Stimulated activated CD4-positive, alpha-beta T cell treated with anti-CD3 and anti-CD28 coated beads, Interleukin-4, amount 100 ng/mL, for 1 hour (primary cell): ENCODE measurements around the gene PRKG1.
"Not testable (repeated sequence)": the region's sequence is repeated elsewhere in the genome, so short reads cannot be mapped to it uniquely, and the experiment has no call there.

Source experiments
- DNase-seq: peaks from one replicate; pipeline ENCODE4 v3.0.0-alpha.2; 2020

PRKG1 gene

DNA sequence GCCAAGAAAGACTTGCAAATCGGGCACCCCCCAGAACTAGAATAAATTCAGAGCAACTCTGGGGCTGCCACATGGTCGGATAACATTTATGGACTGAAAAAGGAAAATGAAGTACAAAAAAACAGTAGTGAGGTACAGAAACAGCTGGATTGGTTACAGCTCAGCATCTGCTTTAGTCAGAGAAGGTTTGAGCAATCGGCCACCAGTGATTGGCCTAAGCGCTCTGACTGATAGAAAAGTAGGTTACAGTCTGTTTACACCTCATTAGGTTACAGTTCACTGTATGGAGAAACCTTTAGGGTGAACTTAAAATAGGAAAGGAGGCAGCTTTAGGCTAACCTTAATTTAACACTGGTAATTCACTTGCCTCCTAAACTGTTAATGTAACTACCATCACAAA, 1137.8 kb downstream of the PRKG1 start:
- no peak for DNase-seq

DNA sequence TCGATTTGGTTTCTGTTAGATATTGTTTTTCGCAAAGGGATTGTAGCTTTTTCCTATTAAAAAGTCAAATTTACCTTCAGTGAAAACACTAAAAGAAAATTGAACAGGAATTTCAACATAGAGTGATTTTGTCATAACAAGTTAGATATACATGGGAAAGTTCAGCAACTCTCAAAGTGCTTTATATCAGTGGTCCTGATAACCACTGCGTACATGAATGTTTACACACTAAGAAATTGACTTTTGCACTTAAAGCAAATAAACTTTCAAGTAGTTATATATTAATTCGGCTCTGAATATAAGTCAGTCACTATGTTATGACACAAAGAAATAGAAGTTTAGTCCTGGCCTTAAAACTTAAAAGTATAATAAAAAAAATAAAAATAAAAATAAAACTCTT, 1138.5 kb downstream of the PRKG1 start:
- DNase-seq = no peak

DNA sequence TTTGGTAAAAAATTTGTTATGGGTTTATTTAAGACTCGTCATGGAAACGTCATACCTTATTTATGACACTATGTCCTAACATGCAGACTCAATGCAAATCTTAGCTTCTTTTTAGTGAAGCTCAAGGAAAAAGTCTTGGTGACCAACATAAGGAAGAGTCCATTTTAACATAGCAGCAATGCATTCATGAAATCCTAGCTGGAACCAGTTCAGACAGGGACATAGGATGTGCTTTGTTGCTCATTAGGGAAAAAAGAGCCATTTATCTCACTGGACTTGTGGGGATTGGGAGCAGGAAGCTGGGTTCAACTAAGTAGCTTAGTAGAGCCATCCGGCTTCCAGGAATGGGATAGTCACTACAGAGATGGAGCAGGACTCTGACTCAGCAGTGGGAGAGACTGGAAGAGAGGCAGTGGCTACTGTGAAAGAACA, 1139.0 kb downstream of the PRKG1 start:
- no peak for DNase-seq

DNA sequence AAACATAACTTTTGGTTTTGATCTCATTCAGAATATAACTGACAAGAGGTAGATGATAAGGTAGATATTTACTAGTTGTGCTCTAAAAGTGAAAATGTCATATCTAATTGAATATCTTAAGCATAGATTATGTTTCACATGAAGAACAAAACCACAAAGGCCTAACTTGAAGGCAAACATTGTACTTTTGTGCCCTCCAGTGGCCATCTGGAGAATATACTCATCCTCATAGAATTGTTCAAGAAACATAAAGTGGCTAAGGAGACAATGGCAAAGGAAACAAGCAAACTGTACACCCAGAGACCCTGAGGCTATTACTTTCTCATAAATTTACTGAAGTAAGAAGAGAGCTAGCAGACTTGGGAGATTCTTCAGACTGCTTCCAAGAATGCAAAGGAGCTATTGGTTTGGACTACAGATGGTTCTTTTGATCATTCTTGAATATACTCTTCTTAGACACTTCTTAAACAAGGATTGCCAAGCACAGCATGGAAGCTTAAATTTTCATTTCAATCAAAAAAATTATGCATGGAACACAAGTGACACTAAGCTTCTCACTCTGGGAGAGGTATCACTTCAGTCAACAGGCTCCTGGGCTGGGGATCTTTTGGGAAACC, 1141.6 kb downstream of the PRKG1 start:
- DNase-seq = no peak

- DNase-seq = no peak
Measured at GRCh38 chr10:52216852-52217251, 1142.6 kb downstream of the PRKG1 start.

DNA sequence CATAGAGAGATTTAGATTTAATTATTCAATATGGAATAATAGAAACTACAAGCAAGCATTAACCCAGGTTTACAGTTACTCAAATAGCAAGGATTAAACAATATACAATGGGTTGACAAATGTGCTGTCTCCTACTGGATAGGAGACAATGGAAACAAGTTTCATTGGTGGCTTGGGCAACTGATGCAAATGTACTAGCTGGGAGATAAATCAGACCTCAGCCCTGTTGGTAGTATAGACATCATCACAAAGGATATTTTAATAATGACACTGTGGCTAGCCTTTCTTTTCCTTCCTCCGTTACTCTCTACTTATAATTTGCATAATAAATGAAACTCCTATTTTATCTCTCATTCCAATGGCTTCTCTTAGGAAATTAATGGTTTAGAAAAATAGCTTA, 1143.2 kb downstream of the PRKG1 start:
- DNase-seq = no peak

- DNase-seq = no peak
Measured at GRCh38 chr10:52220947-52221346, 1146.7 kb downstream of the PRKG1 start.

GRCh38 chr10:52221923-52222322, 1147.6 kb downstream of the PRKG1 start:
- no peak for DNase-seq

DNA sequence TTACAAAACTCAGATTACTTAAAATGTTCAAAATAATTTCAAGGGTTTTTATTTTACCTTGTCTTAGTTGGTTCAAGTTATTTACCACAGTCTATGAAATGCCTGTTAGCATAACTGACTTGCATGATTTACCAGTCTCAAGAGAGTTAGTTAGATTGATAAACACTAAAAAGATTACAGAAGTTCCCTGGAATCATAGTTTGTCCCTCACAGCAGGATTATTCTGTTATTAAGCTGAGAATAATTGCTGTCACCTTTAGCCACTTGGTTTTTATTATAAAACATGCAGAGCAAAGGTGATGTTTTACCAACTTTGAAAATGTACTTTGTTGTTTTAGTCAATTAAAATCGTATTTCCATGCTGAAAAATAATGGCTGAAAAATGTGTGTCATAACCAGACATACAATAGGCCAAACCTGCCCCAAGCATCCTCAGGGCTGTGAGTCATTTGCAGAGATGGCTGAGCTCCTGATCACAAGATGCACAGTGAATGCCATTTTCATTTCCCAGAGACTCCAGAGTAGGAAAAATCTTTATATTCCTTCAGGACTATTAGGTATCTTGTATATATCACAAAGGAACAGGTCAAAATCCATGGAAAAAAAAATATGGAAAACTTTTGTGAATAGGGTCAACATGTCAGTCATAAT, 1152.0 kb downstream of the PRKG1 start:
- no peak for DNase-seq

DNA sequence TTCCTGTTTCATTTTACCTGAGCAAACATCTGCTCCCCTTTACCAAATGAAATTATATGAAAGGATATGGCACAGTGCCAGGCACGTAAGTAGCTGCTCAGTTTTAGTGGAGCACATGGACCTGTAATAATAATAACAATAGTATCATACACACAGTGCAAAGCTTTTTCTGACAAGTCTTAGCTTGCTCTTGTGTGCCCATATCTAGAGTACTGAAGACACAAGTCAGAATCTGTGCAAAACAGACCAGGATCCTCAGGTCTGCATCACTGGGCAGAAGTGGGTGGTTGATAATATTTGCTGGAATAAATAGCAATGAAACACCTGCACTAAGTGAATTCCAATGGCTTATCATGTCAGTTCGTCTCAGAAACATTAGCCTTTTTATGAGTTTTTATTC, 1154.3 kb downstream of the PRKG1 start:
- DNase-seq = no peak

DNA sequence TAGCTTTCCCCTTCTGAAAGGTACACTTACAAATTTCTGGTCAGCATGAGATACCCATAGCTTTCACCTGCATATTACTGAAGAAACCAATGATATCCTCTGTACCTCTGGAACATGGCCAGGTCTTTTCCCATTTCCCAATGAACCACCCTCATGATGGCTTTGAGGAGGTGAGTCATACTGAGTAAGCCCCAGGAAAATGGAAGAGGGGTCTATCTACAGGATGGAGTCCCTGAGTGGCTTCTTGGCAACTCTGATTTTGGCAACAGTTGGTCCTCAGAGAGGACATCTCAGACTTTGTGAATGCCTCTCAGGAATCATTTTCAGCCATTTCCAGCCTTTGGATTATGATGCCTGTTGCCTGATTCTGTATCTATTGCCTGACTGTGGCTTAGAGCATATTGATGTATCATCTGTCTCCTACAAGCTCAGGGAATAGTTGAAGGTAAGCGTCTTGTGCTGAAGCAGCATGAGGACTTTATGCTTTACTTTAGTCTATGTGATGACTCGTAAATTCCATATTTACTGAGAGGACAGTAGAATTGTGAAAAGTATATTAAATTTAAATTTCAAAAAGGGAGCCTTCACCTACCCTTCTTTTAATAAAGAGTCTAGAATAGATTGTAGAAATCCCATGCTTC, 1155.1 kb downstream of the PRKG1 start:
- no peak for DNase-seq

DNA sequence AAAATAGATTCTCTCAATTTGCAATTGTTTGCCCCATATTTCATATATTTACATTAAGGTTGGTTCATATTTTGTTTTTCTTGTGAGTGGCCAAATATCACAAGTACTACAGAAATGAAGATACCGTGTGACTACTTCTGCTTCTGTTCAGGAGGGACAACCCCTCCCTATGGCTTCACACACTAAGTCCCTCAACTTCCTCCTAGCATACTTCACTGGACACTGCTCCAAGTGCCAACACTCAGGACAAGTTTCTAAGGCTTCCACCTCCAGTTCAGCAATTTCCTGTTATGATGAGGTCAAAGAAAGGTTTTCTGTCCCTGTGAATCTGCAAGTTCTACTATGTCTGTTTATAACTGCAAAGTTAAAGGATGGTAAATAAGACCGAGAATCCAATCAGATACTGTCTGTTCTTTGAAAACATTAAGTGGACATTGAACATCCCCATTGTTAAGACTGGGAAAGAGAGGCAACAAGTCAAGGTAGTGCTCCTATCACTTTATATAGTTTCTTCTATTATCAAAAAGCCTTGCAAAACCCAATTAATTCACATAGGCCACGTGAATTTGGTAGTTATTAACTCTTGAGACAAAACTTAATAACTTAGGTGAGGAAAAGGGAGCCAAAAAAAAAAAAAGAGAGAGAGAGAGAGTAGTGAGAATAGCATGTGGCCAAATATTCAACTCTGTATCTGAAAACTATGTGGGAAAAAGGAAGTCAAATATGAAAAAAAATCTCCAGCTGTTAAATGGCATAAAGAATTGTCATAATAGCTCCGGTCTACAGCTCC, 1158.5 kb downstream of the PRKG1 start:
- DNase-seq = no peak

DNA sequence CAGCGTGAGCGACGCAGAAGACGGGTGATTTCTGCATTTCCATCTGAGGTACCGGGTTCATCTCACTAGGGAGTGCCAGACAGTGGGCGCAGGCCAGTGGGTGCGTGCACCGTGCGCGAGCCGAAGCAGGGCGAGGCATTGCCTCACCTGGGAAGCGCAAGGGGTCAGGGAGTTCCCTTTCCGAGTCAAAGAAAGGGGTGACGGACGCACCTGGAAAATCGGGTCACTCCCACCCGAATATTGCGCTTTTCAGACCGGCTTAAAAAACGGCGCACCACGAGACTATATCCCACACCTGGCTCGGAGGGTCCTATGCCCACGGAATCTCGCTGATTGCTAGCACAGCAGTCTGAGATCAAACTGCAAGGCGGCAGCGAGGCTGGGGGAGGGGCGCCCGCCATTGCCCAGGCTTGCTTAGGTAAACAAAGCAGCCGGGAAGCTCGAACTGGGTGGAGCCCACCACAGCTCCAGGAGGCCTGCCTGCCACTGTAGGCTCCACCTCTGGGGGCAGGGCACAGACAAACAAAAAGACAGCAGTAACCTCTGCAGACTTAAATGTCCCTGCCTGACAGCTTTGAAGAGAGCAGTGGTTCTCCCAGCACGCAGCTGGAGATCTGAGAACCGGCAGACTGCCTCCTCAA, 1159.2 kb downstream of the PRKG1 start:
- DNase-seq = not testable (repeated sequence)

DNA sequence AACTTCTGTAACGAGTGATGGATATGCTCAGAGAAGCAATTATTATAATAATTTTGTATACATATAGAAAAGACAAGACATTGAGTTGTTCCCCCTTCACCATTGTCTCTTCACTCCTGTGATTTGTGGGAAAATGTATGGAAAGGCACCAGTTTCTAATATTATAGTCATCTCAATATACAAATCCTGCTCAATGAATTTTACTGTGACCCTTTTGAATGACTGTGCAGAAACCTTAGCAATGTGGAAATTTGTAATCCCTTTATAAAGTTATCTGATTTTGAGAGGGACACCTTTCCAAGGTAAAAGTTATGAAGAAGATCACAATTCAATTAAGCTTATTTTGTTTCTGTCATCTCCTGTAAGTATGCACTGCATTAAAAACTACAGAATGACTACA, 1165.5 kb downstream of the PRKG1 start:
- no peak for DNase-seq

DNA sequence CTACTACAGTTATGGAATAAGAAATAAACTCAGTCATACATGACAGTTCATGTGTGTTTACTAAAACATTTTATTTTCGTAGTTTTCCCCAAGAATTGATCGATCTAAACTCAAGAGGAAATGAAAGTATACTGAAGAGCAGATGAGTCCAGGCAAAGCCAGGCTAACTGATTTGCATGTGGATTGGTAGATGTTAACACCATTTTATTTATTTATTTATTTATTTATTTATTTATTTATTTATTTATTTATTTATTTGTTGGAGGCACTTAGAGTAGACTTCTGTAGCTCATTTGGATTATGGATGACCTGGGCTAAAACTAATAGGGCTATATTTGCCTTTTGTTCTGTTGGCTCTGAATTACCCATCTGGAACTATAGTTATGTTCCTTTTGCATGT, 1171.3 kb downstream of the PRKG1 start:
- DNase-seq = no peak

DNA sequence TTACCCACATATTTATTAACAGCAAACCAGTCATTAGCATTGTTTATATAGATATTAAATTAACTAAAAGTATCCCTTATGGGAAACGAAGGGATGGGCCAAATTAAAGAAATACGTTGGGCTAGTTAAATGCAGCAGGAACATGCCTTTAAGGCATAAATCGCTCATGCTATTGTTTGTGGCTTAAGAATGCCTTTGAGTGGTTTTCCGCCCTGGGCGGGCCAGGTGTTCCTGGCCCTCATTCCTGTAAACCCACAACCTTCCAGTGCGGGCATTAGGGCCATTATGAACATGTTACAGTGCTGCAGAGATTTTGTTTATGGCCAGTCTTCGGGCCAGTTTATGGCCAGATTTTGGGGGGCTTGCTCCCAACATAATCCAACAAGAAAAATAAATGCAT, 1173.6 kb downstream of the PRKG1 start:
- not testable (repeated sequence) for DNase-seq

GRCh38 chr10:52248697-52249306, 1174.5 kb downstream of the PRKG1 start:
- DNase-seq = no peak

DNA sequence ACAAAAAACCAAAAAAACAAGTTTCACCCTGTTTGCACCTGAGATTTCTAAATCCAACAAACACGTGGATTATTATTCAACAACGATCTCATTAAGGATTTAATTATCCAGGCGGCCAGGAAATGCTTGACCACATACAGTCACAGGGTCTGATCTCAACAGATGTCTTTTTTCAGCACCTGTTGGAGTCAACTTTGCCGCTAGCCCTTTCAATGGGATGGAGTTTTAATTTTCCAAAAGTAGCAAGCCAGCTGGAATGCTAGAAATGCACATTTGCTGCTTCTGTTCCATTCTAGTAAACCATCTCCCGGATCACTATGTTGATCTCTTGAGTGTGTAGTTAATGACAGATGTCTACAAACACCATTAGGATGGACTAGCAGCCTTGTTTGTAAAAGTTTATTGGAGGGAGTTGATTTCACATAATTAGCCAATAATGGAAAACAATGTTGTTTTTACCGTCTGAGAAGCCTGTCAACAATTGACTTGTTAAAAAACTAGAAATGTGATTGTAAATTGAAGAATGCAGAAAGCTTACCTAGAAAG, 1175.6 kb downstream of the PRKG1 start:
- no peak for DNase-seq

- DNase-seq = no peak
Measured at GRCh38 chr10:52250510-52250909, 1176.2 kb downstream of the PRKG1 start.

GRCh38 chr10:52252307-52252706, 1178.0 kb downstream of the PRKG1 start:
- no peak for DNase-seq

DNA sequence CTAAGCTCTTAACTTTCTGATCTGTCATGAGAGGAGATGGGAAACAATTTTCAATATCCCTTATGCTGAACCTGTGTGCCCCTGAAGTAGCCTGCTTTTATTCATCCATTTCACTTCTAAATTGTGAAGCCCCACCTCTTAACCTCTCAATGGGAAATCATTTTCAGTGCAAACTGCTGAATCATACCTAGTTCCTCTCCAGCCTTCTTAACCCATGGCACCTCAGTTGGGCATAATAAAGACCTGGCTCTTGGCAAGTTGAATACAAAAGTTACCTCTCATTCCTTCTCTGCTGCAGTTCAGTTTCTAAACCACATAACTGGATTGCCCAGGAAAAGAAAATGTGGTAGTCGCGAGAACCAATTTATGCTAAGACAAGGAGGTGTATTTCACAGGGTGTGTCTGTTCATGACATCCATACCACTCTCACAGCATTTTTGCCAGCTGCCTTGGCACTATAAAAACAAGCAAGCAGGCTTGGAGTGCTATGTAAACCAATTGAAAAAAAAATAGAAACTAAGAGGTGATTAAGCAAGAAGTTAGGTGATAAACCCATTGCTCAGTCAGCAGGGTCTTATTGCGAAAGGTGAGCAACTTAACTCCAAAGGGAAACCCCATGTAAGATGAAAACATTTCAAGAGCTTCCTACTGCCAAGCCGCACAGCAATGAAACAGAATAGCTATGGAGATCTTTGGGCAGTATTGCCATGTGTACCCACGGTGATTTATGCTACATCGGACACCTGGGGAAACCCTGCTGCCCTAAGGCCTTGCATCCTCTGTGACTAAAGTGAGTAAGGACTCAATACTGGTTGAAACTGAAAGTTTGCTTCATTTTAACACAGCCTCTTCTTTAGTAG, 1182.8 kb downstream of the PRKG1 start:
- DNase-seq = no peak
